Type B pancreatic cell (in vitro differentiated cells): Measurements from ENCODE around the gene PKHD1. TPM values are rescaled to one million over a fixed set of nuclear protein-coding genes. Genes with fewer than 3 reads are reported as not detected.

ENCODE experiments used
- DNase-seq: peaks from one replicate; pipeline ENCODE4 v3.0.0; 2021; ENCODE audit warnings: mixed read lengths; ENCODE audit not compliant: unreplicated experiment; ENCODE audit errors: extremely low spot score
- H3K27ac Mint-ChIP-seq: 2 replicates; pipeline ENCODE4 v1.8.0; 2021; ENCODE audit warnings: mild to moderate bottlenecking, mixed read lengths
- H3K27me3 Mint-ChIP-seq: 2 replicates; pipeline ENCODE4 v1.8.0; 2021; ENCODE audit warnings: mixed read lengths
- H3K36me3 Mint-ChIP-seq: 2 replicates; pipeline ENCODE4 v1.8.0; 2021; ENCODE audit warnings: mixed read lengths
- H3K4me1 Mint-ChIP-seq: one replicate; pipeline ENCODE4 v1.8.0; 2021; ENCODE audit warnings: mixed read lengths; ENCODE audit not compliant: unreplicated experiment
- H3K4me3 Mint-ChIP-seq: 2 replicates; pipeline ENCODE4 v1.8.0; 2021; ENCODE audit warnings: mild to moderate bottlenecking, mixed read lengths
- H3K9me3 Mint-ChIP-seq: 2 replicates; pipeline ENCODE4 v1.8.0; 2021; ENCODE audit warnings: mixed read lengths
- CTCF ChIP-seq: fragments of 200-600 bp; sonication (generic); conservative IDR thresholded peaks from 2 replicates; pipeline ENCODE4 v1.5.0; 2021; ENCODE audit warnings: antibody characterized with exemption, mild to moderate bottlenecking
- total RNA-seq: library from RNA; stranded (reverse); gene quantifications from 2 replicates; pipeline ENCODE4 v1.2.1, GENCODE V29; 2021; ENCODE audit warnings: low replicate concordance

PKHD1 gene
- total RNA-seq, 1 donor from 2014 or later = 0.75 TPM

- no peaks in the 10 kb centered on the region for H3K4me1 Mint-ChIP-seq
- no peak overlapping the region for H3K27ac Mint-ChIP-seq
- H3K9me3 Mint-ChIP-seq = peaks cover 6% of the 10 kb centered on the region
- H3K4me3 Mint-ChIP-seq = no peak overlapping the region
- peaks cover 3% of the 10 kb centered on the region for H3K27me3 Mint-ChIP-seq
- no peak for TF ChIP-seq CTCF
- peaks cover 3% of the 10 kb centered on the region for H3K36me3 Mint-ChIP-seq
- no peak for DNase-seq
Observed at GRCh38 chr6:52010806-52011205, 76.6 kb downstream of the PKHD1 start.

- peaks cover 3% of the 10 kb centered on the region for H3K36me3 Mint-ChIP-seq
Observed at GRCh38 chr6:52010145-52010544, 77.3 kb downstream of the PKHD1 start.

GRCh38 chr6:52009466-52010140 is 77.8 kb downstream of the PKHD1 start:
- TF ChIP-seq CTCF = no peak
- Mint-ChIP-seq H3K4me1 (no peaks in the 10 kb centered on the region), H3K27me3 (peaks cover 7% of the 10 kb centered on the region), H3K36me3 (peaks cover 3% of the 10 kb centered on the region), H3K27ac (no peak overlapping the region), H3K4me3 (no peak overlapping the region), H3K9me3 (peaks cover 12% of the 10 kb centered on the region)
- no peak for DNase-seq

More at GRCh38 chr6:52010145-52010544, 77.3 kb downstream of the PKHD1 start:
- H3K4me3 Mint-ChIP-seq = no peak overlapping the region
- H3K27me3 Mint-ChIP-seq = peaks cover 4% of the 10 kb centered on the region
- no peak overlapping the region for H3K27ac Mint-ChIP-seq
- no peaks in the 10 kb centered on the region for H3K4me1 Mint-ChIP-seq
- H3K9me3 Mint-ChIP-seq = peaks cover 9% of the 10 kb centered on the region
- DNase-seq = no peak
- TF ChIP-seq CTCF = no peak

GRCh38 chr6:52000064-52000463 is 87.3 kb downstream of the PKHD1 start:
- Mint-ChIP-seq H3K36me3 (no peaks in the 10 kb centered on the region), H3K4me1 (no peaks in the 10 kb centered on the region), H3K27me3 (peaks cover 2% of the 10 kb centered on the region), H3K9me3 (peaks cover 2% of the 10 kb centered on the region), H3K4me3 (no peak overlapping the region), H3K27ac (no peak overlapping the region)
- DNase-seq = no peak
- no peak for TF ChIP-seq CTCF

- Mint-ChIP-seq H3K4me1 (no peaks in the 10 kb centered on the region), H3K4me3 (no peak overlapping the region), H3K27me3 (peaks cover 3% of the 10 kb centered on the region), H3K36me3 (no peaks in the 10 kb centered on the region), H3K27ac (no peak overlapping the region), H3K9me3 (no peaks in the 10 kb centered on the region)
- TF ChIP-seq CTCF = no peak
- DNase-seq = no peak
Observed at GRCh38 chr6:51996296-51996947, 91.0 kb downstream of the PKHD1 start.
